AG10803 (cell line): ENCODE results near the gene YLPM1.
A peak's percentile ranks its signal among the peaks of the same experiment; 100 is the strongest.

Source experiments
- DNase-seq: peaks from one replicate; pipeline ENCODE4 v3.0.0; 2010; ENCODE audit warnings: low read depth
- H3K4me3 ChIP-seq: 2 replicates; pipeline ENCODE4 v1.5.1; 2011; ENCODE audit warnings: mild to moderate bottlenecking, low read length, control low read depth
- TF ChIP-seq, protein P1 (sequence below): conservative IDR thresholded peaks from 2 replicates; pipeline ENCODE4 v1.5.1; 2011; ENCODE audit warnings: mild to moderate bottlenecking, low read length, control low read depth, inconsistent platforms

Gene YLPM1

DNA sequence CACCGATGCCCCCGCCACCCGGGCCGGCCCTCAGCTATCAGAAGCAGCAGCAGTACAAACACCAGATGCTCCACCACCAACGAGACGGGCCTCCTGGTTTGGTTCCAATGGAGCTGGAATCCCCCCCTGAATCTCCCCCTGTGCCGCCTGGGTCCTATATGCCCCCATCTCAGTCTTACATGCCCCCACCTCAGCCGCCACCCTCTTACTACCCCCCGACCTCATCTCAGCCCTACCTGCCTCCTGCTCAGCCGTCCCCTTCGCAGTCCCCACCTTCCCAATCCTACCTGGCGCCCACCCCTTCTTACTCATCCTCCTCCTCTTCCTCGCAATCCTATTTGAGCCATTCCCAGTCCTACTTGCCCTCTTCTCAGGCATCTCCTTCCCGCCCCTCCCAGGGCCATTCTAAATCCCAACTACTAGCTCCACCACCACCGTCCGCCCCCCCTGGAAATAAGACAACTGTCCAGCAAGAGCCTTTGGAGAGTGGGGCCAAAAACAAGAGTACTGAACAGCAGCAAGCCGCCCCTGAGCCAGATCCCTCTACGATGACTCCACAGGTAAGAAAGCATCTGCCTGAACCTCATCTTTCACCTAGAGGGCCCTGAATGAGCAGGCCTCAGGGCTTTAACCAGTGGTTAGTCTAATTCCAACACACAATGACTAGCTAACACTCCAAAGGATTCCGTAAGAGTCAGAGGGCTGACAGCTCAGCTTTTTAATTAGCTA is 851 bp downstream of the YLPM1 start:
- TF ChIP-seq, protein P1, sequence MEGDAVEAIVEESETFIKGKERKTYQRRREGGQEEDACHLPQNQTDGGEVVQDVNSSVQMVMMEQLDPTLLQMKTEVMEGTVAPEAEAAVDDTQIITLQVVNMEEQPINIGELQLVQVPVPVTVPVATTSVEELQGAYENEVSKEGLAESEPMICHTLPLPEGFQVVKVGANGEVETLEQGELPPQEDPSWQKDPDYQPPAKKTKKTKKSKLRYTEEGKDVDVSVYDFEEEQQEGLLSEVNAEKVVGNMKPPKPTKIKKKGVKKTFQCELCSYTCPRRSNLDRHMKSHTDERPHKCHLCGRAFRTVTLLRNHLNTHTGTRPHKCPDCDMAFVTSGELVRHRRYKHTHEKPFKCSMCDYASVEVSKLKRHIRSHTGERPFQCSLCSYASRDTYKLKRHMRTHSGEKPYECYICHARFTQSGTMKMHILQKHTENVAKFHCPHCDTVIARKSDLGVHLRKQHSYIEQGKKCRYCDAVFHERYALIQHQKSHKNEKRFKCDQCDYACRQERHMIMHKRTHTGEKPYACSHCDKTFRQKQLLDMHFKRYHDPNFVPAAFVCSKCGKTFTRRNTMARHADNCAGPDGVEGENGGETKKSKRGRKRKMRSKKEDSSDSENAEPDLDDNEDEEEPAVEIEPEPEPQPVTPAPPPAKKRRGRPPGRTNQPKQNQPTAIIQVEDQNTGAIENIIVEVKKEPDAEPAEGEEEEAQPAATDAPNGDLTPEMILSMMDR = no peak
- DNase-seq = peak; percentile 16
- H3K4me3 ChIP-seq = peak overlapping the region; percentile 80

DNA sequence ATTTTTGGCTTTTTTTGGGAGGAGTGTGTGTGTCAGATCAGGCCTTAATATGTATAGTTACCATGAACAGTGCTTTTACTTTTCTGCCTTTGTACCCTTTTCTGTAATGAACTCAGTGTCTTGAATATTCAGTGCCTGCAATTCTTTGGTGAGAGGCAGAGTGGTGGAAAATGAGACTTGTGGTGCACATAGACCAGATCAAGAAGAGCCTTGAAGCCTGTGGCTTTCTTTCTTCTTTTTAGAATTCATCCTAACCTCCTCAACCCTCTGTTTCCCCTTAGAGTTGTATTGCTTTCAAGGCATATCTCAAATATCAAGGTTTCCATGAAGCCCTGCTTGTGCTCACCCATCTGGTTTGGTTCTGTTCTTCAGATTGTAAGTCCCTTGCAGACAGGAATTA is 2.6 kb downstream of the YLPM1 start:
- TF ChIP-seq, protein P1 = no peak
- no peak for DNase-seq
- H3K4me3 ChIP-seq = peak overlapping the region; percentile 80

DNA sequence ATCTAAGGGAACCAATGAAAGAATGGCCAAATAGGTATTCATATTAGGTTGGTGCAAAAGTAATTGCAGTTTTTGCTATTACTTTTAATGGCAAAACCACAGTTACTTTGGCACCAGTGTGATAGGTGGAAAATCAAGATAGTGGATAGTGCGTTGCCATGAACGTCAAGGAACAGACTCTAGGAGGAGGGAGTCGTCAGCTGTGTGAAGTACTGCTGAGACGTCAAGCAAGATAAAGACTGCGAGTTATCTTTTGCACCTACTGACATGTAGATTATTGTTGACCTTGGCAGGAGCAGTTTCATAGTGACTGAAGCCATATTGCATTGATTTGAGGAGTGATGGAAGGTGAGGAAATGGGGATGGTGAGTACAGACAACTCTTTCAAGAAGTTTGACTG is 8.3 kb downstream of the YLPM1 start:
- TF ChIP-seq, protein P1 = no peak
- no peak for DNase-seq
- H3K4me3 ChIP-seq = no peak overlapping the region

DNA sequence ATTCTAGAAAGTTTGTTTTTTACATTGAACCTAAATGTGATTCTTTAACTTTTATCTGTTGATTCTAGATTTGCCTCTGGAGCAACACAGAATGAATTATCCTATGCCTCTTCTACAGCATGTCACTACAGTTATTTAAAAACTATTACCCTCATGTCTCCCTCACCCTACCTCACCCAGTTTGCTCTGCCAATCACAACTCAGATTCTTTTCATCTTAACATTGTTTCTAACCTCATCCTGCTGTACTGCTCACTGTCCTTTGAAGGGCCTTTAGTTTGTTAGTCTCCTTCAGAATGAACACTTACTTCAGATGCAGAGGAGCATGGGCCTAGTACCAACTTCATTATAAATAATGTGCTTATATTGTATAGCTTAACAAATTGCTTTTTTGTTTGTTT is 21.5 kb downstream of the YLPM1 start:
- DNase-seq = no peak
- TF ChIP-seq, protein P1 = no peak
- H3K4me3 ChIP-seq = no peak overlapping the region

- DNase-seq = no peak
- TF ChIP-seq, protein P1 = no peak
- H3K4me3 ChIP-seq = no peak overlapping the region
Measured at GRCh38 chr14:74785056-74785613, 22.0 kb downstream of the YLPM1 start.

DNA sequence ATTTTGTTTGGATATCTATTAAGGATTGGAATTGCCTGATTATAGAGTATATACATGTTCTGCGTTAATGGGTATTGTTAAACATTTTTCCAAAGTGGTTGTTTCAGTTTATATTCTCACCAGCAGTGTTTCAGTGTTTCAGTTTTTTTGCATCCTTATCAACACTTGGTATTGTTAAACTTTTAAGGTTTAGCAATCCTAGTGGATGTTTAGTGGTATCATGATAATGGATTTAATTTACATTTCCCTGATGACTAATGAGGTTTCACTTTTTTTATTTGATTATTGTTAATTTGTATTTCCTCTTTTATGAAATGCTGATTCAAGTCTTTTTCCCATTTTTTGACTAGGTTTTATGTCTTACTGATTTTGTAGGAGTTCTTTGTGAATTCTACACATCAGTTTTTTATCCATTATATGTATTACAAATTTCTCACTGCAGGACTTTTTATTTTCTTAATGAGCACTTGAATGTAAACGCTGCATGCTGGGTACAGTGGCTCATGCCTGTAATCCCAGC is 23.7 kb downstream of the YLPM1 start:
- TF ChIP-seq, protein P1 = no peak
- no peak overlapping the region for H3K4me3 ChIP-seq
- no peak for DNase-seq
